G401.6 (cell line): ENCODE measurements around the gene SNX27.
"Not testable (repeated sequence)": the region's sequence is repeated elsewhere in the genome, so short reads cannot be mapped to it uniquely, and the experiment has no call there.

Experiments used
- FAIRE-seq: peaks from 2 replicates; lab custom pipeline; 2012; peaks lifted over from hg19 to GRCh38; lab: Jason Lieb, UNC

SNX27 gene

GRCh38 chr1:151641229-151641628 lies 29.4 kb downstream of the SNX27 start:
- FAIRE-seq, result no peak

GRCh38 chr1:151643085-151643484 lies 31.2 kb downstream of the SNX27 start:
- not testable (repeated sequence) for FAIRE-seq

GRCh38 chr1:151644001-151644400 lies 32.2 kb downstream of the SNX27 start:
- FAIRE-seq, result no peak

GRCh38 chr1:151653397-151653796 lies 41.5 kb downstream of the SNX27 start:
- no peak for FAIRE-seq

GRCh38 chr1:151655371-151655770 lies 43.5 kb downstream of the SNX27 start:
- FAIRE-seq, result no peak

GRCh38 chr1:151661751-151662150 lies 49.9 kb downstream of the SNX27 start:
- no peak for FAIRE-seq

DNA sequence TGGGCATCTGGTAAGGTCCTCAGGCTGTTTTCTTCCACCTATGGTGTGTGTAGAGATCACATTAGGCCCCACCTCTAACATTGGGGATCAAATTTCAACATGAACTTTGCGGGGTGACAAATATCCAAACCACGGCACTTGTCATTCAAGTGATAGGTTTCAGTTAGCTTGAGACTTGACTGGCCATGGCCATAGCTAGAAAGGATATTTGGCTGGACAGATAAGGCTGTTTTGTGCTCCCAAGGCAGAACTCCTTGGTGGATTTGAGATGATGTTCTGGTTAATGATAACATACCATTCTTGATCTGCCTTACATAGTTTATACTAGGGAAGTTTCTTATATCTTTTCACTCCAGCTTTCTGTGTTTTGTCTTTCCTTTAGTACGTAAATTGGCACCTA lies 56.2 kb downstream of the SNX27 start:
- no peak for FAIRE-seq

DNA sequence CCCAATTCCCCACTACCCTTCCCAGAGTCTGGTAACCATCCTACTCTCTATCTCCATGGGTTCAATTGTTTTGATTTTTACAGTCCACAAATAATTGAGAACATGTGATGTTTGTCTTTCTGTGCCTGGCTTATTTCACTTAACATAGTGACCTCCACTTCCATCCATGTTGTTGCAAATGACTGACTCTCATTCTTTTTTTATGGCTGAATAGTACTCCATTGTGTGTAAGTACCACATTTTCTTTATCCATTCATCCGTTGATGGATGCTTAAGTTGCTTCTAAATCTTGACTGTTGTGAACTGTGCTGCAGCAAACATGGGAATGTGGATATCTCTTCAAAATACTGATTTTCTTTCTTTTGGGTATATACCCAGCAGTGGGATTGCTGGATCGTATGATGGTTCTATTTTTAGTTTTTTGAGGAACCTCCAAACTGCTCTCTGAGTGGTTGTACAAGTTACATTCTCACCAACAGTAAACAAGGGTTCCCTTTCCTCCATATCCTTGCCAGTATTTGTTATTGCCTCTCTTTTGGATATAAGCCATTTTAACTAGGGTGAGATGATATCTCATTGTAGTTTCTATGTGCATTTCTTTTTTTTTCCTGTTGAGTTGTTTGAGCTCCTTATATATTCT lies 58.3 kb downstream of the SNX27 start:
- FAIRE-seq, result not testable (repeated sequence)

- FAIRE-seq, result no peak
Observed at GRCh38 chr1:151673407-151673806, 61.6 kb downstream of the SNX27 start.

GRCh38 chr1:151680391-151680790 lies 68.5 kb downstream of the SNX27 start:
- no peak for FAIRE-seq

DNA sequence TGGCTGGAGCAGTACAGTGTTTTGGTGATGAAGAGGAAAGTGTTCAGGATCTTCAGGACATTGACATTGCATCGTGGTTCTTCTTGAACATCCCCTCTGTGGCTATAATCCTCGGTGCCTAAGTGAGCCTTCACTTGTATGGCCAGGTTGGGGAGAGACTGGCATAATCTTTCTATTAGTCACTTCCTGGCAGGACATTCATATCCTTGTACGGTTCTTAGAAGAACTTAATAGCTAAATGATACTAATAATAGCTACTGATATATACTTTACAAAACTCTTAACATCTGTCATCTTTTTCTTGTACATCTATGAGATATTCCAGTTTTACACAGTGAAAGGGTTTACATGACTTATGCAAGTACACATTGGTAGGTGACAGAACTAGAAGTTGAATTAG lies 69.0 kb downstream of the SNX27 start:
- no peak for FAIRE-seq

GRCh38 chr1:151681923-151682322 lies 70.1 kb downstream of the SNX27 start:
- FAIRE-seq, result no peak

DNA sequence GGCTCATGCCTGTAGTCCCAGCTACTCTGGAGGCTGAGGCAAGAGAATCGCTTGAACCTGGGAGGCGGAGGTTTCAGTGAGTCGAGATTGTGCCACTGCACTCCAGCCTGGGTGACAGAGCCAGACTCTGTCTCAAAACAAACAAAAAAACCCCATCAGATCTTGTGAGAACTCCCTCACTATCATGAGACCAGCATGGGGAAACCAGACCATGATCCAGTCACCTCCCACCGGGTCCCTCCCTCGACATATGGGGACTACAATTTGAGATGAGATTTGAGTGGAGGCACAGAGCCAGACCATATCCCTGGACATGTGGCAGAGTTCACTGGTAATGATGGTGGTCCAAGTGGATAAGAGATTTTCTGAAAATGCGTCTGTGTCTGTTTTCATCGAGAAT lies 71.1 kb downstream of the SNX27 start:
- FAIRE-seq, result not testable (repeated sequence)

DNA sequence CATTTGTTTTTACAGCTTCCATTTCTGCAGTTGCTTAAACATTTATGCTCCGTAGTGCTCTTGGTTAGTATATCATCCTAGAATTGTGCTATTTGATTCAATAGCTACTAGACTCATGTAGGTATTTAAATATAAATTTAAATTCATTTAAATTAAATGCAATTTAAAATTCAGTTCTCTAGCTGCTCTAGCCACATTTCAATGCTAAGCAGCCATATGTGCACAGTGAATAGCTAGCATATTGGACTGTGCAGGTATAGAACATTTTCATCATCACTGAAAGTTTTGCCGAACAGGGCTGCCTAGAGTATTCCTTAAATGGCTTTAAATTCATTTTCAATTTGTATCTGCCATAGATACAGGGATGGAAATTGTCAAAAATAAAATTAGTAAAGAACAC lies 72.3 kb downstream of the SNX27 start:
- FAIRE-seq, result no peak

DNA sequence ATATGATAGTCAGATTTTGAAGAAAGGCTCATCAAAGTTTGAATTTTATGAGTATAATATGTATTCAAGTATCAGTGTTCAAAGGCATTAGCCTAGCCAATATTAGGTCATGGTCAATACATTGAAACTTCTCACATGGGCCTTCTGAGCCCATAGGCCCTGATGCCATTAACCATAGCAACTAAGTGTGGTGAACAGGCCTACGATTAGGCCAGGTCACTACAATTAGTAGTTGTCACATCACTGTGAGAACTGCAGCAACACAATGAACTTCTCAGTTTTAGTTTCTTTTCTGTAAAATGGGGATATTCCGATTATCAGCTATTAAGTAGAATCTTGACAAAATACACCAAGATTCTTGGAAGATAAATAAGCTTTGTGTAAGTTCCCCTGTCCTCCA lies 74.7 kb downstream of the SNX27 start:
- FAIRE-seq, result no peak

- FAIRE-seq, result no peak
Observed at GRCh38 chr1:151689494-151689893, 77.6 kb downstream of the SNX27 start.

GRCh38 chr1:151692226-151692625 lies 80.4 kb downstream of the SNX27 start:
- FAIRE-seq, result no peak

DNA sequence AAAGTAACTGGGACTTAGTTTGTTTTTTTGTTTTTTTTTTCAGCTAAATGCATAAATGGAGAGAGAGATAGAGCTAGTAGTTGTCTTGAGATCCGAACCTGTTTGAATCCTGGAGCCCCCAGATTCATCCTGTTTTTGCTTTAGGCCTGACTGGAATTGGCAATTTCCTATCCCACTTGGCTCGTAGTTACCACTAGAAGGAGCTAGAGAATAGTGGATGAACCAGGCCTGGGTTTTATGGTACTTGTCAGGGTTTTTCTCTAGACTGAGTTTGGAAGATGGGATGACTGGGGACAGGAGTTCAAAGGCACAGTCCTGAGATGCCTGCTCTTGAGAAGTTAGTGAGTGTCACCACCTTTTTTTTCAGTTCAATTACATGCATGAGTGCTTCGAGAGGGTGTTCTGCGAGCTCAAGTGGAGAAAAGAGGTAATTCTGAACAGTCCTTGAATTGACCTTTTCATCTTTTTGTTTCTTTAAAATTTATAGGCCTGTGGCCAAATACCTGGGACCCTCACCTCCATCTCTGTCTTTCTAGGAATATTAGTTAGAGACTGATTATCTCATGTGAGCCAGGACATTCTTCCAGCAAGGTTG lies 81.3 kb downstream of the SNX27 start:
- peak; percentile 30 for FAIRE-seq

- FAIRE-seq, result no peak
Observed at GRCh38 chr1:151701515-151701914, 89.7 kb downstream of the SNX27 start.

- FAIRE-seq, result no peak
Observed at GRCh38 chr1:151702936-151703335, 91.1 kb downstream of the SNX27 start.

- no peak for FAIRE-seq
Observed at GRCh38 chr1:151703813-151704212, 92.0 kb downstream of the SNX27 start.

GRCh38 chr1:151704246-151704645 lies 92.4 kb downstream of the SNX27 start:
- no peak for FAIRE-seq

DNA sequence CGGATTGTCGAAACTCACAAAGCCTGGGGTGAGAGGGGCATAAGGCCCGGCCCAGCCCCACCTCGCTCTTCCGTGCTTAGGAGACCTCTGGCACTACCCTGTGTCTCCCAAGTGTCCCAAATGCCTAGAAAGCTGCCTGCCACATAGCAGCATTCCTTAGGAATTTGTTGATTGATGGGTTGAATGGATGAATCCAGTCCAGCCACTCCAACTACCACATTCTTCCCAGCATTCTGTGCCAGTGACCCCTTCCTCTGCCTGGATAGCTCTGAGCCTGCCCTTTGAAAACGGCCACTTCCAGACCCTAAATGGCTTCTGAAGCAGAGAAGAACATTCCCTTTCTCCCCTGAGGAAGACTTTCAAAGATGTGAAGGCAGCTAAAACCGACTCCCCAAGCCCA lies 93.3 kb downstream of the SNX27 start:
- no peak for FAIRE-seq

DNA sequence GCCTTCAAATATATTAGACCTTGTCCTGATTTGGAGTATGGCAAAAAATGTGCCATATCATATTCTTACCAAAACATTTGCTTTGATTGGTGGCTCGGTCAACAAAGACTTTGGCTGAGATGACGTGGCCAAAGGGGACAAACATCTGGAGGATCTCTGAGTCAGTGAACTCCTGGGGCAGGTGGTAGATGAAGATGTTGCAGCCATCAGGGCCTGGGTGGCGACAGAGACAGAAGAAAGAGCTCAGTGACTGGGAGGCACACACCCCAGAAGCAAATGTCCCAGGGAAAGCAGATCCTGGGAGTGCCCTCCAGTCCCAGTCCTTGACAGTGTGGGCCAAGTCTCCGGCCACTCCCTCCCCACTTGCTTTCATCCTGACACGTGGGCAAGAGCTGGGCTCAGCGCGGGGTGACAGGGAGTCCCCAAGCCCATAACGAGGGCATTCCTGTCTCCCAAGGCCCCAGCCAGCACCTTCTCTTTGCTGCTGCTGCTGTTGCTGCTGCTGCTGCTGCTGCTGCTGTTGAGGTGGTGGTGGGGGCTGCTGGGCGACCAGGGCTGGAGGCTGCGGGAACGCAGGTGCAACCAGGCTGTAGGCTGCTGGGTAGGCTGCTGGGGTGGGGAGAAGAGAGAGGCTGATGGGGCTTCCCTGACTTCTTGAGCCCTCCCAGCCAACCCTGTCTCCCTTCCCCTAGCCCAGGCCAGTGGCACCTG lies 94.1 kb downstream of the SNX27 start:
- no peak for FAIRE-seq
